Activated T-cell treated with anti-CD3 and anti-CD28 coated beads for 48 hours (primary cell): ENCODE data around the gene CLDN18.

Experiments
- DNase-seq: peaks from one replicate; pipeline ENCODE4 v3.0.0-alpha.2; 2020; ENCODE audit warnings: low read depth

Gene CLDN18

GRCh38 chr3:138062626-138063025 is 52.7 kb downstream of the CLDN18 start:
- no peak for DNase-seq

- DNase-seq, result no peak
Observed at GRCh38 chr3:138063416-138063815, 53.5 kb downstream of the CLDN18 start.

- DNase-seq, result no peak
Observed at GRCh38 chr3:138065949-138066348, 56.0 kb downstream of the CLDN18 start.

GRCh38 chr3:138066383-138066782 is 56.4 kb downstream of the CLDN18 start:
- peak; percentile 41 for DNase-seq

- no peak for DNase-seq
Observed at GRCh38 chr3:138066972-138067371, 57.0 kb downstream of the CLDN18 start.

GRCh38 chr3:138068046-138068445 is 58.1 kb downstream of the CLDN18 start:
- DNase-seq, result no peak

- peak; percentile 73 for DNase-seq
Observed at GRCh38 chr3:138068579-138069174, 58.7 kb downstream of the CLDN18 start.

- DNase-seq, result no peak
Observed at GRCh38 chr3:138070006-138070405, 60.0 kb downstream of the CLDN18 start.

- DNase-seq, result no peak
Observed at GRCh38 chr3:138072796-138073195, 62.8 kb downstream of the CLDN18 start.

GRCh38 chr3:138078096-138078495 is 68.1 kb downstream of the CLDN18 start:
- DNase-seq, result no peak

- no peak for DNase-seq
Observed at GRCh38 chr3:138078901-138079344, 69.0 kb downstream of the CLDN18 start.

- no peak for DNase-seq
Observed at GRCh38 chr3:138079901-138080300, 69.9 kb downstream of the CLDN18 start.

- DNase-seq, result no peak
Observed at GRCh38 chr3:138081371-138082084, 71.6 kb downstream of the CLDN18 start.

GRCh38 chr3:138082085-138082991 is 72.4 kb downstream of the CLDN18 start:
- DNase-seq, result no peak

GRCh38 chr3:138082992-138083386 is 73.0 kb downstream of the CLDN18 start:
- DNase-seq, result no peak
